Erythroblast (primary cell): ENCODE measurements around the gene CELF5.

ENCODE experiments used
- GATA1 ChIP-seq: IDR thresholded peaks from 2 replicates; pipeline ENCODE4 v1.6.1; 2011; ENCODE audit warnings: low read depth, mild to moderate bottlenecking, control low read depth, low read length, moderate library complexity
- POLR2A ChIP-seq: IDR thresholded peaks from 2 replicates; pipeline ENCODE4 v1.6.1; 2011; ENCODE audit warnings: mild to moderate bottlenecking, low read length

DNA sequence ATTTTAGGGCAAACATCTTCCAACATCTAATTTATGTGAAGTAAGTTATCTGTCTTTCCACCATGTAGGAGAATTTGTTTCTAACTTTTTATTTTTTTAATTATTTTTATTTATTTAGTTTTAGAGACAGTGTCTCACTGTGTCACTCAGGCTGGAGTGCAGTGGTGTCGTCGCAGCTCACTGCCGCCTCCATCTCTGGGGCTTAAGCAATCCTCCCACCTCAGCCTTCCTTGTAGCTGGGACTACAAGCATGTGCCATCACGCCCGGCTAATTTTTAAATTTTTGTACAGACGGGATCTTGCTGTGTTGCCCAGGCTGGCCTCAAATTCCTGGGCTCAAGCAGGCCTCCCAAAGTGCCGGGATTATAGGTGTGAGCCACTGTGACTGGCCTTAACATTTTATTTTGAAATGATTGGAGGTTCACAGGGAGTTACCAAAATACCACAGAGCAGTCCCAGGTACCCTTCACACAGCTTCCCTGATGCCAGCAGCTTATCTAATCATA, 58.8 kb downstream of the CELF5 start:
- TF ChIP-seq POLR2A (no peak), GATA1 (no peak)
